ENCODE results near the gene ADCK1.

GRCh38 chr14:77980475-77981321, 180.8 kb downstream of the ADCK1 start:
- TF ChIP-seq, protein P1, sequence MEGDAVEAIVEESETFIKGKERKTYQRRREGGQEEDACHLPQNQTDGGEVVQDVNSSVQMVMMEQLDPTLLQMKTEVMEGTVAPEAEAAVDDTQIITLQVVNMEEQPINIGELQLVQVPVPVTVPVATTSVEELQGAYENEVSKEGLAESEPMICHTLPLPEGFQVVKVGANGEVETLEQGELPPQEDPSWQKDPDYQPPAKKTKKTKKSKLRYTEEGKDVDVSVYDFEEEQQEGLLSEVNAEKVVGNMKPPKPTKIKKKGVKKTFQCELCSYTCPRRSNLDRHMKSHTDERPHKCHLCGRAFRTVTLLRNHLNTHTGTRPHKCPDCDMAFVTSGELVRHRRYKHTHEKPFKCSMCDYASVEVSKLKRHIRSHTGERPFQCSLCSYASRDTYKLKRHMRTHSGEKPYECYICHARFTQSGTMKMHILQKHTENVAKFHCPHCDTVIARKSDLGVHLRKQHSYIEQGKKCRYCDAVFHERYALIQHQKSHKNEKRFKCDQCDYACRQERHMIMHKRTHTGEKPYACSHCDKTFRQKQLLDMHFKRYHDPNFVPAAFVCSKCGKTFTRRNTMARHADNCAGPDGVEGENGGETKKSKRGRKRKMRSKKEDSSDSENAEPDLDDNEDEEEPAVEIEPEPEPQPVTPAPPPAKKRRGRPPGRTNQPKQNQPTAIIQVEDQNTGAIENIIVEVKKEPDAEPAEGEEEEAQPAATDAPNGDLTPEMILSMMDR (IDR thresholded peaks at IDR 0.05), result no peak
- TF ChIP-seq EZH2 (IDR thresholded peaks at IDR 0.05; ENCODE audit: borderline replicate concordance, insufficient read depth, low read depth, low read length, poor library complexity, severe bottlenecking), result no peak

Measured in B cell (primary cell).